Activated CD8-positive, alpha-beta memory T cell treated with anti-CD3 and anti-CD28 coated beads for 4 hours (primary cell): ENCODE results near the gene LTB4R2.
"Not testable (repeated sequence)": the region's sequence is repeated elsewhere in the genome, so short reads cannot be mapped to it uniquely, and the experiment has no call there.

Experiments used
- DNase-seq, 2 donors: peaks; one replicate each; pipeline ENCODE4 v3.0.0-alpha.2; 2020; ENCODE audit warnings: low read depth in 2 of 2

Gene LTB4R2

GRCh38 chr14:24339284-24340151 is 29.6 kb downstream of the LTB4R2 start, which contains the start of gene RIPK3:
TSS of gene RIPK3 (minus strand) at chr14:24339991. CDS start at chr14:24339826, 165 bp downstream.
- peak; percentile 32 to 38 for DNase-seq

DNA sequence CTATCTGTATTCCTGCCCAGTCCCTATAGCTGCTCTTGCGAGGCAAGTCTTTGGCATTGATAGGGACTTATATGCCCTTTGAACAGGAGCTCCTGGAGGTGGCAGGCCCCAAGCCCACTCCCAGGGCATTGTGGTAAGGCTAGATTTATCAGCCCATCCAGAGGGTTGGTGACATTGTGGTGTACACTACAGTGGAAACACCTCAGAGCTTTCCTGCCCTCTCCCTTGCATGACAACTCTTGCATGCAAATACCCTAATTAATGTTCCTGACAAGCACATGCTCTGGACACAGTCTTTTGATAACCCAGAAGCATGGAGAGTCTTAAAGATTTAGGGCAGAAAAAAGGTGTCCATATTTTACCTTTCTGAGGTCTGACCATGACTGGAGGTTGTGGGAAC is 30.7 kb downstream of the LTB4R2 start:
- DNase-seq = no peak

GRCh38 chr14:24342889-24343288 is 32.9 kb downstream of the LTB4R2 start:
- DNase-seq = no peak

DNA sequence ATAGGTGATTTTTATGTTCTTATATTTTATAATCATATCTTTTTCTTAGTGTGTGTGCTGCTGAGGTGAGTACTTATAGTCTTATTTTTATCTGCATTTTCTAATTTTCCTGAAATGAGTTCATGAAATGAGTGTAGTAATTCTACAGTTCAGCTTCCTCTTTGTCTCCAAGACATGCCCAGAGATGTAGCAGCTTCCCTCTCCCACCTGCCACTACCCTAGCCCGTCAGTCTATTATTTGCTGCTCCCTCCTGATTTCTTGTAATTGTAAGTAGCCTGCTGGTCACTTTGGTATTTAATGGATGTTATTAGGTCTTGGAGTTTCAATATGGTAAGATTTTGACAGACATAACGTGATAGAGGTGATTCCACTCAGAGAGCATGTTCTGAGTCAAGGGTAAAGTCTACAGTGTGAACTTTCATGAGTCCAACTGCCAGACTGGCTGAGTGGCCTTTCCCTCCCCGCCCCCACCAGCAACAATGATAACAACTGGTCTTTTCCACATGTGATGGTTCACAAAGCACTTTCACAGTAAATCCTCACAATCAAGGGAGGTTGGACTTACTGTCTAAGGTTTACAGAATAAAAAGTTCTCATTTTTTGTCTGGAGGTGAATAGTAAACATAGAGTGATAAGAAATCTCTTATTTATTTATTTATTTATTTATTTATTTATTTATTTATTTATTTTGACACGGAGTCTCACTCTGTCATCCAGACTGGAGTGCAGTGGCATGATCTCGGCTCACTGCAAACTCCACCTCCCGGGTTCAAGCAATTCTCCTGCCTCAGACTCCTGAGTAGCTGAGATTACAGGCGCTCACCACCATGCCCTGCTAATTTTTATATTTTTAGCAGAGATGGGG is 34.1 kb downstream of the LTB4R2 start:
- no peak for DNase-seq

GRCh38 chr14:24347134-24347533 is 37.2 kb downstream of the LTB4R2 start:
- DNase-seq = no peak

DNA sequence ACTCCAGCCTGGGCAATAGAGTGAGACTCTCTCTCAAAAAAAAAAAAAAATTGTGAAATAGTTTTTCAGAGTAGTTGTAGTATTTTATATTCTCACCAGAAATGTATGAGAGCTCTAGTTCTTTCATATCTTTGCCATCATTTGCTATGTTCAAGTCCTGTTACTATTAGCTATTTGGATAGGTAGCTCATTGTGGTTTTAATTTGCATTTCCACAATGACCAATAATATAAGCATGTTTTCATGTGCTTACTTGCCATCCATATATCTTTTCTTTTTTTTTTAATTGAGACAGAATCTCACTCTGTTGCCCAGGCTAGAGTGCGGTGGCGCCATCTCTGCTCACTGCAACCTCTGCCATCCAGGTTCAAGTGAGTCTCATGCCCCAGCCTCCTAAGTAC is 38.2 kb downstream of the LTB4R2 start:
- no peak for DNase-seq

DNA sequence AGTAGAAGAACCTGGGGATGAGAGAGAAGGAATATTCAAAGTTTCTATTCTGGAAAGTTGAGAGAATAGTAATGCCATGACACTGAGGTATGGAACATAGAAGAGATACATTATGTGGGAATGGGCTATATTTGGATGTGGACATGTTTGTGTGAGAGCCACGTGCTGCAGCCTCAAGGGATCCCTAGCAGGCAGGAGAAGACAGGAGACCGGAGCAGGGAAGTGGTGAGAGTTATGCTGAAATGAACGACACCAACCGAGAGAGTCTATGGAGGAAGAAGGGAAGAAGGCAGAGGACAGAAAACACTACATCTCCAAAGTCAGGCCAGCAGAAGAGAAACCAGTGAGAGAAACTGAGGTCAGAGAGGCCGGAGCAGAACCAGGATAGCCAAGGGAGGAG is 39.8 kb downstream of the LTB4R2 start:
- no peak for DNase-seq

- DNase-seq = no peak
Measured at GRCh38 chr14:24351517-24351916, 41.6 kb downstream of the LTB4R2 start.

- DNase-seq = no peak
Measured at GRCh38 chr14:24353559-24354481, 43.9 kb downstream of the LTB4R2 start.

DNA sequence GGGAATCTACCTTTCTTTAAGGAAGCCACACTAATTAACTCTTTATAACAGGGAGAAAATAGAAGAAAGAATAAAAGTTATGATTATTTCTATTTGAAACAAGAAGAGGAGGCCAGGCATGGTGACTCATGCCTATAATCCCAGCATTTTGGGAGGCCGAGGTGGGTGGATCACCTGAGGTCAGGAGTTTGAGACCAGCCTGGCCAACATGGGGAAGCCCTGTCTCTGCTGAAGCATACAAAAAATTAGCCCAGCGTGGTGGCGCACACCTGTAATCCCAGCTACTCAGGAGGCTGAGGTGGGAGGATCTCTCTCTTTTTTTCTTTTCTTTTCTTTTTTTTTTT is 44.5 kb downstream of the LTB4R2 start:
- not testable (repeated sequence) for DNase-seq

DNA sequence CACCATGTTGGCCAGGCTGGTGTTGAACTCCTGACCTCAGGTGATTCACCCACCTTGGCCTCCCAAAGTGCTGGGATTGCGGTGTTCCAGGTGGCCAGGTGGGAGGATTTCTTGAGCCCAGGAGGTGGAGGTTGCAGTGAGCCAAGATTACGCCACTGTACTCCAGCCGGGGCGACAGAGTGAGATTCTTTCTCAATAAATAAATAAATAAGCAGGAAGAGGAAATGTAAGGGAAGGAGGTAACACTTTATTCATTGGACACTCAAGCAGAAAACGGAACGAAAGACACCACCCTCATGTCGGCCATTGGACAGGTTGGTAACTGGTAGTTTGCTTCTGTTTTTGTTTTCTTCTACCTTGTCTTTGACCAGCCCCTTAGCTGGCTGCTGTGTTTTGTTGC is 45.1 kb downstream of the LTB4R2 start:
- no peak for DNase-seq

DNA sequence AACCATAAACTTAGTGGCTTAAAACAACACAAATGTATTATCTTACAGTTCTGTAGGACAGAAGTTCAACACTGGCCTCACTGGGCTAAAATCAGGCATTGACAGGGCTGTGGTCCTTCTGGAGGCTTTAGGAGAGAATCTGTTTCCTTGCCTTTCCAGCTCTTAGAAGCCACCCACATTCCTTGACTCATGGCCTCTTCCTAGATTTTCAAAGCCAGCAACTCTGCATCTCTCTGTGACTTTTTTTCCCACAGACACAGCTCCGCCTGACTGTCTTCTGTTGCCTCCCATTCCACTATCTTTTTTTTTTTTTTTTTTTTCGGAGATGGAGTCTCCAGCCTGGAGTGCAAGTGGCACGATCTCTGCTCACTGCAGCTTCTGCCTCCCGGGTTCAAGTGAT is 46.3 kb downstream of the LTB4R2 start:
- no peak for DNase-seq

- DNase-seq = no peak
Measured at GRCh38 chr14:24360281-24360680, 50.3 kb downstream of the LTB4R2 start.

- no peak for DNase-seq
Measured at GRCh38 chr14:24361326-24361725, 51.4 kb downstream of the LTB4R2 start.
